GM21390 (cell line): ENCODE results near the gene XPC.

Source experiments
- ATAC-seq: cut with Tn5 transposase; IDR thresholded peaks from one replicate; pipeline ENCODE4 v1.9.1; 2021; ENCODE audit not compliant: unreplicated experiment

XPC gene

GRCh38 chr3:14135581-14135980 is 42.8 kb downstream of the XPC start:
- ATAC-seq: no peak

- no peak for ATAC-seq
These were observed 44.1 kb downstream of the XPC start for GRCh38 chr3:14134291-14134690.

DNA sequence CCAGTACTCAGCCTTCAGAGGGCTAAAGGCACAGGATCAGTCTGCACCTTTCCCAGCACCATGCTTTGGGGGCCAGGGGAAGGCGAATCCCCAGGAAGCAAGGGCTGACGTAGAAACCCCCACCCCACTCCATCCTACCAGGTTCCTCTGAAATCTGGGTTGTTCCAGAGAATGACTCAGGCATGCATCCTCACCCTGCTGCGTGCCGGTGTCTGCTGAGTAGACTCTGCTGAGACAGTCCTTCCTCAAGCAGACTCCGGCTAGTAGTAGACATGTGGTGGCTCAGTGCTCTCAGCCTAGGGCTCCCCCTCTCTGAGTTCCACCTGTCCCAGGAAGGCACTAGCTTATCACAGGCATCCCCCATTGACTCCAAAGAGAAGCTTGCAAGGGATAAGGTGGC is 44.5 kb downstream of the XPC start:
- no peak for ATAC-seq

- ATAC-seq: no peak
These were observed 45.1 kb downstream of the XPC start for GRCh38 chr3:14133188-14133800.

- ATAC-seq: no peak
These were observed 45.7 kb downstream of the XPC start for GRCh38 chr3:14132689-14133088.

- no peak for ATAC-seq
These were observed 46.3 kb downstream of the XPC start for GRCh38 chr3:14132120-14132519.

- no peak for ATAC-seq
These were observed 47.3 kb downstream of the XPC start for GRCh38 chr3:14131134-14131533.

DNA sequence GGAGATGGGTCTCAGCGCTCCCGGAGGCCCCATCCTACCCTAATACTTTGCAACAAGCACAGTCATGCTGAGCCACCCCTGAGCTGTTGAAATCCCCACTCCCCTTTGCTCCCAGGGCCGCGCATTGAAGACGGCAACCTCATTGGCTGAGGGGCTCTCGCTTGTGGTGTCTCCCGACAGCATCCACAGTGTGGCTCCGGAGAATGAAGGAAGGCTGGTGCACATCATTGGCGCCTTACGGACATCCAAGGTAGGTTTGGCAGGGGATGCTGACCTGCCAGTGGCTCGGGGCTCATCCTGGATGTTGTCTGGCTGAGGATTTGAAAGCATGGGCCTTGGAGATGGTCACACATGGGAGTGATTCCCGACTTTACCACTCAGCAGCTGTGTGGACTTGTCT is 47.7 kb downstream of the XPC start:
- no peak for ATAC-seq

DNA sequence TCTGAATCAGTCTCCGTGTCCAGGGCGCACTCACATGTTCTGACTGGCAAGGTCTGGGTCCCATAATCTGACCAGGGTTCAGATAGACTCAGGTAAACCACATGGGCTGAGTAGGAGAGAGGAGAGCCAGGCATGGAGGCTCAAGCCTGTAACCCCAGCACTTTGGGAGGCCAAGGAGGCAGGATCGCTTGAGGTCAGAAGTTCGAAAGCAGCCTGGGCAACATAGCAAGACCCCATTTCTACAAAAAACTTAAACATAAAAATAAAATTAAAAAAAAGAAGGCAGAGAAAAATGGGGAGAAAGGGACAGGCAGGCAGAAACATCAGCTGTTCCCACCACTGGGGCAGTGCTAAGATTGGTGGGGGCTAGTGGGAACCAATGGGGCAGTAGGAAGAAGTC is 48.2 kb downstream of the XPC start:
- no peak for ATAC-seq

DNA sequence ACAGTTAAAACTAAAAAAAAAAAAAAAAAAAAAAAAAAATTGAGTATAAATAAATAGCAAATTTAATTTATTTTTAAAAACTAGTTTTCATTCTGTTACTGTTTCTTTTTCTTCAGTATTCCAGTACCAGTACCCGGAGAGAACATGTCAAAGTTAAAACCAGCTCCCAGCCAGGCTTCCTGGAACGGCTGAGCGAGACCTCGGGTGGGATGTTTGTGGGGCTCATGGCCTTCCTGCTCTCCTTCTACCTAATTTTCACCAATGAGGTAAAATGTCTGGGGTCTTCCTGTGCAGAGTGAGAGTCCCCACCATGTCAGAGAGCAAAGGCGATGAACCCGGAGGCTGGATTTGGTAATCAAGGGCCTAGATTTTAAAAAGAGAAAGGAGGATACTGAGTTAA is 49.1 kb downstream of the XPC start:
- no peak for ATAC-seq

- no peak for ATAC-seq
These were observed 49.7 kb downstream of the XPC start for GRCh38 chr3:14128724-14129123.

GRCh38 chr3:14127516-14128161 is 50.8 kb downstream of the XPC start:
- ATAC-seq: no peak

DNA sequence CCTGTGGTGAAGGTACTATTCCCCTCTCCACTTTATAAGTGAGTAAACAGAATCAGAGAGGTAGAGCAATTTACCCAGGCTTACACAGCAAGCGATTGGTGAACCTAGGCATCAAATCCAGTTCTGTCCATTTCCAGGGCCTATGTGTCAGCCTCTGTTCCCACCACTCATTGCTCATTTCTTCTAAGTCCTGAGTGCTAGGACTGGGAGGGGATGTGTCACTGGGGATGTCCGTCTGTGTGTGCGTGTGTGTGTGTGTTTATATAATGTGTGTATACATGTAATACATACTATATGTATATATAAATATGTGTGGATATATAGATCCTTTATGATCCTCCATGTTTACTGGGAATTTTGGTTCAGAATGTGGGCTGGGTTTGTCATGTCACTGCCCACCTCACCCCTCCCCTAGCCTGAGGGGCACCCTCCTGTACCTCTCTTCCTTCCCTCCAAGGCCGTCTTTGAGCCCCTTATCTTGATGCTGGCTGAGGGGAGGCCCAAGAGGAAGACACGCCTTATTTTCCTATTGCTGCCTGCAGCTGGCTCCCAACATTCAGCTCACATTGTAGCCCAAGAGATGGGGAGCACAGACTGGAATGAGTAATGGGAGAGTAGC is 51.4 kb downstream of the XPC start:
- ATAC-seq: no peak

- no peak for ATAC-seq
These were observed 52.1 kb downstream of the XPC start for GRCh38 chr3:14126017-14126886.

- peak; percentile 23 for ATAC-seq
These were observed 53.0 kb downstream of the XPC start for GRCh38 chr3:14125193-14126016.

- peak; percentile 83 for ATAC-seq
These were observed 53.7 kb downstream of the XPC start, which contains the start of the genes CHCHD4 and TMEM43 for GRCh38 chr3:14124615-14125192. Gene CHCHD4 (minus strand): TSS chr3:14124870. CDS start chr3:14124676, 194 bp downstream. Gene TMEM43 (plus strand): TSS chr3:14125052. CDS start chr3:14125194, 142 bp downstream.

GRCh38 chr3:14124223-14124614 is 54.2 kb downstream of the XPC start:
- peak; percentile 58 for ATAC-seq

DNA sequence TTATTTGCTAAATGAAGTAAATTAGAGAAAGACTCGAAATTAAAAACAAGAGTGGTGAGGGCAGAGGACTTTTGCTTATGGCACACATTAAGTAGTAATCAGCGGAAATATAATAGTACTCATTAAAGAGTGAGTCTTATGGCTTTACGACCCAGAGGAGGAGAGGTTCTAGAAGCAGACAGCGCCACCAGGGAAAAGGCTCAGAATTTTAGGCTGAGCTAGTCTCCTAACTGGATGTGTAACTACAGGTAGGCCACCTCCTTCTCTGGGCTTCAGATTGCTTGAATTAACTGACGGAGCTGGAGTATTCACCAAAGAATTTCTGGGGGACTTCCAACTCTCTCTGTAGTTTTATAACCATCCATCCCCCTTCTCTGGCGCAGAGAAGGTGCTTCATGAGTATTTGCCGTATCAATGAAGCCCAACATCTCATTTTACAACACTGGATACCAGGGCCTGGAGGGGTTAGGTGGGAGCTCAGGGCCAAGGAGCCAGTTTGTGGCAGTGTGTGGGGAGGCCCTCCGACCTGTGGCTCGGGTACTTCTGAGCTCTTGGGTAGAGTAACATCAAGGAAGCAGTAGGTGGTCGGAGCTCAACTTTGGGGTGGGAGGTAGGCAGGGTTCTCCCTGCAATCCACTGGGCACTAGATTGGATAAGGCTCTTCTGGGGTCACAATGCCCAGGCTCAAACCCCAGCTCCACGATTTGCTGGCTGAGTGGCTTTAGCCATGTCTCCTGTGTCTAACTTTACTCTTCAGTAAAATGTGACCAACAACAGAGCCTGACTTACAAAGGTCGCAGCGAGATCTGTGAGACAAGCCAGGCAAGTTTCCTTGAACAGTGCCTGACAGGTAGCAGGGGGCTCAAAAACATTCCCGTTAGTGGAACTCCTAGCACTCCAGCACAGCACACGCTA is 54.8 kb downstream of the XPC start:
- ATAC-seq: no peak

GRCh38 chr3:14122301-14122700 is 56.1 kb downstream of the XPC start:
- ATAC-seq: no peak
